CD4-positive, alpha-beta T cell (primary cell): ENCODE measurements around the gene ADSS1. TPM values are rescaled to one million over a fixed set of nuclear protein-coding genes. Genes with fewer than 3 reads are reported as not detected.

ENCODE experiments used
- ATAC-seq: fragments of 200-7000 bp; cut with Tn5 transposase; one replicate; pipeline ENCODE4 v1.10.0; 2022; ENCODE audit warnings: mild to moderate bottlenecking; ENCODE audit not compliant: poor library complexity
- CTCF ChIA-PET: fragments of 350-600 bp; sonication (Branson Sonifier 250); formaldehyde crosslinking; loops from one replicate; lab custom pipeline; 2021; ENCODE audit warnings: antibody characterized with exemption, inconsistent platforms; lab: Charles Lee
- POLR2A ChIA-PET: fragments of 350-600 bp; sonication (Branson Sonifier 250); formaldehyde crosslinking; loops from one replicate; lab custom pipeline; 2021; ENCODE audit warnings: antibody characterized with exemption, inconsistent platforms; lab: Charles Lee
- DNase-seq, 14 experiments: peaks; one replicate each; pipeline ENCODE4 v3.0.0-alpha.2; 2013 to 2020; ENCODE audit warnings: mixed read lengths in 2 of 14
- H3K27ac ChIP-seq, 2 donors: one replicate each; pipeline versions ENCODE4 v1.5.1 to v1.7.0; 2013; ENCODE audit warnings: low read length in 2 of 2, low read depth in 1 of 2, mild to moderate bottlenecking in 1 of 2
- H3K27me3 ChIP-seq, 2 experiments: 1 replicate in 1 of 2; 2 replicates in 1 of 2; pipeline versions ENCODE4 v1.6.1 to v1.7.0; 2013; ENCODE audit warnings: low read length in 2 of 2, control low read depth in 1 of 2, mild to moderate bottlenecking in 1 of 2, moderate library complexity in 1 of 2; ENCODE audit not compliant: insufficient read depth in 2 of 2, control insufficient read depth in 1 of 2
- H3K36me3 ChIP-seq: one replicate; pipeline ENCODE4 v1.6.1; 2013; ENCODE audit warnings: low read length, control low read depth; ENCODE audit not compliant: insufficient read depth
- H3K4me1 ChIP-seq: one replicate; pipeline ENCODE4 v1.6.1; 2013; ENCODE audit warnings: low read length, control low read depth; ENCODE audit not compliant: insufficient read depth
- H3K4me3 ChIP-seq: one replicate; pipeline ENCODE4 v1.5.1; 2013; ENCODE audit warnings: mild to moderate bottlenecking, low read length, moderate library complexity
- H3K9me3 ChIP-seq, 2 experiments: 1 replicate in 1 of 2; 2 replicates in 1 of 2; pipeline versions ENCODE4 v1.6.1 to v1.7.0; 2013; ENCODE audit warnings: low read length in 2 of 2, mild to moderate bottlenecking in 2 of 2, control low read depth in 1 of 2, moderate library complexity in 1 of 2; ENCODE audit not compliant: control insufficient read depth in 1 of 2, insufficient read depth in 1 of 2
- H3K27ac Mint-ChIP-seq: one replicate; pipeline ENCODE4 v1.8.0; 2020; ENCODE audit warnings: mixed read lengths
- H3K27me3 Mint-ChIP-seq: one replicate; pipeline ENCODE4 v1.8.0; 2021; ENCODE audit warnings: mixed read lengths
- H3K36me3 Mint-ChIP-seq: one replicate; pipeline ENCODE4 v1.8.0; 2021; ENCODE audit warnings: low read depth, mixed read lengths
- H3K4me1 Mint-ChIP-seq: one replicate; pipeline ENCODE4 v1.8.0; 2021; ENCODE audit warnings: low read depth, mixed read lengths
- H3K4me3 Mint-ChIP-seq: one replicate; pipeline ENCODE4 v1.8.0; 2020; ENCODE audit warnings: mild to moderate bottlenecking, mixed read lengths
- H3K9me3 Mint-ChIP-seq: one replicate; pipeline ENCODE4 v1.8.0; 2020; ENCODE audit warnings: mixed read lengths
- CTCF ChIP-seq: fragments of 200-600 bp; IDR thresholded peaks from one replicate; pipeline ENCODE4 v1.8.0; 2022; ENCODE audit warnings: antibody characterized with exemption, mild to moderate bottlenecking
- intact Hi-C, 2 experiments: fragments of 100-400 bp; cut with DNase I in 1 of 2; cut with micrococcal nuclease in 1 of 2; formaldehyde crosslinking; loops; one replicate each; pipeline versions ENCODE4 v1.15.1 to v1.9.0; 2023 to 2025; cut with DNase I, micrococcal nuclease
- total RNA-seq, 174 experiments: library from RNA in 2 of 174; stranded (reverse) in 2 of 174; gene quantifications; one replicate each; pipeline ENCODE4 v1.2.3 and lab custom pipeline; 2021 to 2026

ADSS1 gene
- total RNA-seq, 2 experiments from 2014 or later: 2.0 to 2.7 TPM

- TF ChIP-seq CTCF: no peak
- Mint-ChIP-seq H3K9me3 (no peaks in the 10 kb centered on the region), H3K4me3 (peak overlapping the region; percentile 68), H3K27ac (no peak overlapping the region), H3K4me1 (peaks cover 43% of the 10 kb centered on the region), H3K36me3 (peaks cover 21% of the 10 kb centered on the region), H3K27me3 (no peaks in the 10 kb centered on the region)
- H3K27me3 ChIP-seq: no peaks in the 10 kb centered on the region
- H3K4me1 ChIP-seq: peaks cover 85% of the 10 kb centered on the region
- POLR2A ChIA-PET: no interaction called here
- CTCF ChIA-PET: no interaction called here
- H3K27ac ChIP-seq: no peak overlapping the region
- peaks cover 47% of the 10 kb centered on the region for H3K36me3 ChIP-seq
- H3K4me3 ChIP-seq: no peak overlapping the region
- ATAC-seq (no peak), DNase-seq (no peak)
- no peaks in the 10 kb centered on the region for H3K9me3 ChIP-seq
- intact Hi-C loops: loop anchor here in 1 of 2 experiments (10.0 kb wide), 1 partner anchor 703 kb away; the partner anchor contains the start of gene TEDC1
These were observed 67.4 kb downstream of the ADSS1 start for GRCh38 chr14:104791425-104791824.

- ATAC-seq: no peak
- Histone ChIP-seq H3K27ac (no peak overlapping the region), H3K4me1 (peaks cover 84% of the 10 kb centered on the region), H3K27me3 (no peaks in the 10 kb centered on the region), H3K36me3 (peaks cover 47% of the 10 kb centered on the region), H3K9me3 (no peaks in the 10 kb centered on the region), H3K4me3 (no peak overlapping the region)
- H3K36me3 Mint-ChIP-seq: peaks cover 21% of the 10 kb centered on the region
- no peaks in the 10 kb centered on the region for H3K27me3 Mint-ChIP-seq
- TF ChIP-seq CTCF: no peak
- peak overlapping the region; percentile 90 for H3K4me3 Mint-ChIP-seq
- H3K4me1 Mint-ChIP-seq: peaks cover 46% of the 10 kb centered on the region
- ChIA-PET CTCF (no interaction called here), POLR2A (interaction anchor here (1.1 kb wide), 1 partner anchor 8 kb away, joined by 3 read pairs; no protein-coding TSS in a partner anchor)
- no peaks in the 10 kb centered on the region for H3K9me3 Mint-ChIP-seq
- DNase-seq: no peak
- intact Hi-C loops: loop anchor here in 1 of 2 experiments (10.0 kb wide), 1 partner anchor 703 kb away; the partner anchor contains the start of gene TEDC1
- H3K27ac Mint-ChIP-seq: peak overlapping the region; percentile 20
These were observed 68.3 kb downstream of the ADSS1 start for GRCh38 chr14:104792101-104792884.

- ATAC-seq (no peak), DNase-seq (no peak)
- Mint-ChIP-seq H3K9me3 (no peaks in the 10 kb centered on the region), H3K27me3 (no peaks in the 10 kb centered on the region), H3K4me3 (peak overlapping the region; percentile 90), H3K27ac (peak overlapping the region; percentile 20), H3K4me1 (peaks cover 46% of the 10 kb centered on the region), H3K36me3 (peaks cover 21% of the 10 kb centered on the region)
- Histone ChIP-seq H3K9me3 (no peaks in the 10 kb centered on the region), H3K27ac (no peak overlapping the region), H3K4me3 (no peak overlapping the region), H3K4me1 (peaks cover 76% of the 10 kb centered on the region), H3K27me3 (no peaks in the 10 kb centered on the region), H3K36me3 (peaks cover 44% of the 10 kb centered on the region)
- POLR2A ChIA-PET: interaction anchor here (1.1 kb wide), 1 partner anchor 7 kb away, joined by 3 read pairs; no protein-coding TSS in a partner anchor
- CTCF ChIA-PET: no interaction called here
- TF ChIP-seq CTCF: no peak
- intact Hi-C loops: loop anchor here in 1 of 2 experiments (10.0 kb wide), 1 partner anchor 702 kb away; the partner anchor contains the start of gene TEDC1
These were observed 69.1 kb downstream of the ADSS1 start for GRCh38 chr14:104792945-104793702.
